GM23248 (cell line): Measurements from ENCODE around the gene MYOG. TPM values are rescaled to one million over a fixed set of nuclear protein-coding genes. Genes with fewer than 3 reads are reported as not detected.
A peak's percentile ranks its signal among the peaks of the same experiment; 100 is the strongest.

ENCODE experiments used
- DNase-seq: peaks from one replicate; pipeline ENCODE4 v3.0.0-alpha.2; 2015
- H2AFZ ChIP-seq: fragments of 200-600 bp; sonication (generic); 2 replicates; pipeline ENCODE4 v1.6.1; 2016; ENCODE audit warnings: antibody characterized with exemption
- H3F3A ChIP-seq: fragments of 200-600 bp; sonication (generic); 2 replicates; pipeline ENCODE4 v1.6.1; 2016; ENCODE audit warnings: mild to moderate bottlenecking, antibody characterized with exemption, mixed run types; ENCODE audit not compliant: insufficient read depth
- H3K27ac ChIP-seq: fragments of 200-600 bp; sonication (generic); 2 replicates; pipeline ENCODE4 v1.5.1; 2016; ENCODE audit warnings: mild to moderate bottlenecking
- H3K27me3 ChIP-seq: fragments of 200-600 bp; sonication (generic); replicated peaks from 2 replicates; pipeline ENCODE4 v1.6.1; 2016; ENCODE audit warnings: mild to moderate bottlenecking; ENCODE audit not compliant: insufficient read depth
- H3K36me3 ChIP-seq: fragments of 200-600 bp; sonication (generic); 2 replicates; pipeline ENCODE4 v1.6.1; 2016; ENCODE audit warnings: low read depth, mild to moderate bottlenecking
- H3K4me1 ChIP-seq: fragments of 200-600 bp; sonication (generic); 2 replicates; pipeline ENCODE4 v1.6.1; 2016; ENCODE audit warnings: mild to moderate bottlenecking; ENCODE audit not compliant: insufficient read depth
- H3K4me2 ChIP-seq: fragments of 200-600 bp; sonication (generic); one replicate; pipeline ENCODE4 v1.6.1; 2016; ENCODE audit warnings: mild to moderate bottlenecking; ENCODE audit not compliant: unreplicated experiment
- H3K4me3 ChIP-seq: fragments of 200-600 bp; sonication (generic); 2 replicates; pipeline ENCODE4 v1.5.1; 2016; ENCODE audit warnings: mild to moderate bottlenecking
- H3K79me2 ChIP-seq: fragments of 200-600 bp; sonication (generic); 2 replicates; pipeline ENCODE4 v1.6.1; 2016; ENCODE audit warnings: mild to moderate bottlenecking; ENCODE audit not compliant: insufficient read depth
- H3K9ac ChIP-seq: fragments of 200-600 bp; sonication (generic); 2 replicates; pipeline ENCODE4 v1.6.1; 2016; ENCODE audit warnings: mild to moderate bottlenecking
- H3K9me2 ChIP-seq: fragments of 200-600 bp; sonication (generic); 2 replicates; pipeline ENCODE4 v1.6.1; 2016; ENCODE audit warnings: mixed run types, mild to moderate bottlenecking, moderate library complexity; ENCODE audit not compliant: insufficient read depth
- H3K9me3 ChIP-seq: fragments of 200-600 bp; sonication (generic); one replicate; pipeline ENCODE4 v1.6.1; 2017; ENCODE audit warnings: low read depth
- H4K20me1 ChIP-seq: fragments of 200-600 bp; sonication (generic); 2 replicates; pipeline ENCODE4 v1.6.0; 2016; ENCODE audit not compliant: insufficient read depth
- EZH2 ChIP-seq: fragments of 200-600 bp; sonication (generic); IDR thresholded peaks from 2 replicates; pipeline ENCODE4 v1.6.1; 2018; ENCODE audit warnings: antibody characterized with exemption, mild to moderate bottlenecking; ENCODE audit not compliant: insufficient read depth, poor library complexity, severe bottlenecking
- EZH2phosphoT487 ChIP-seq: fragments of 200-600 bp; sonication (generic); IDR thresholded peaks from 2 replicates; pipeline ENCODE4 v1.6.1; 2018; ENCODE audit warnings: antibody characterized with exemption, moderate library complexity, mild to moderate bottlenecking, low read depth; ENCODE audit not compliant: insufficient read depth
- WGBS, 2 experiments: methylation state at CpG; one replicate each; pipeline ENCODE4 v1.1.6; 2015 to 2017; ENCODE audit warnings: low lambda C conversion rate in 2 of 2, low coverage in 1 of 2; ENCODE audit errors: missing lambda C conversion rate in 2 of 2; 5-methylcytosine and 5-hydroxymethylcytosine counted together
- in situ Hi-C: fragments of 300-500 bp; cut with MboI; formaldehyde crosslinking; loops from 2 replicates; pipeline ENCODE4 v1.15.0; 2020
- polyA plus RNA-seq: library from polyadenylated mRNA; unstranded; fragments of >200 nt; fragmentation: Nextera tagmentation; extraction: Ambion mirVana; gene quantifications from 2 replicates; pipeline ENCODE4 v1.2.1, GENCODE V29; 2016
- total RNA-seq: library from RNA; depleted of rRNA; stranded (reverse); fragments of >200 nt; shearing (Covaris generic); gene quantifications from 2 replicates; pipeline ENCODE4 v1.2.3, GENCODE V29; 2014

Gene MYOG
- total and polyA plus RNA-seq, 2 experiments from 2014 or later, result not detected

GRCh38 chr1:203098445-203098844 is 12.6 kb upstream of the MYOG start:
- Histone ChIP-seq H3K4me3 (no peak overlapping the region), H3K9me3 (no peaks in the 10 kb centered on the region), H4K20me1 (no peaks in the 10 kb centered on the region), H2AFZ (no peak overlapping the region), H3K4me2 (no peak overlapping the region), H3K36me3 (no peaks in the 10 kb centered on the region), H3K9ac (no peak overlapping the region), H3K27ac (no peak overlapping the region), H3K9me2 (no peaks in the 10 kb centered on the region), H3K79me2 (no peaks in the 10 kb centered on the region), H3K27me3 (peaks cover 16% of the 10 kb centered on the region; the same call in 1 of the 2 replicates), H3F3A (no peaks in the 10 kb centered on the region), H3K4me1 (no peaks in the 10 kb centered on the region)
- DNase-seq, result no peak
- WGBS, 2 experiments, result 50 to 64% methylated on average over 1 of the region's 1 CpG
- in situ Hi-C loops, result no loop called here
- no peak for TF ChIP-seq EZH2phosphoT487
- no peak for TF ChIP-seq EZH2

DNA sequence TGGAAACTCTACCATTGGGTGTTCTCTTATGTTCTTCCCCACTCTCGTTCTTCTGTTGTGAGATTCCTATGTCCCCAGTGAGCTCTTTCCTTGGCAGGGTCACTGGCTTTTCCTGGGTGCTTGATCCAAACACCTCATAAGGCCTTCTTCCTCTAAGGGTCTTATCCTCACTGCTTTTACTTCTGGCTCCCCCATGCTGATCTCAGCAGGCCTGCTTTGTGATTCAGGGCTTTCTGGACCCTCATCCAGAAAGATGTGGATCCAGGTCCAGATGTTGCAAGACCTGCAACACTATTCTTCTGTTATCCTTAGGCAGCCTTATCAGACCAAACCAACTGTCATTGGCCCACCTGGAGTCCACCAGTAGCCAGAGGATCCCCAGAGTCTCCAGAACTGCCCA is 11.2 kb upstream of the MYOG start:
- no peak overlapping the region for H3K27ac ChIP-seq
- no peaks in the 10 kb centered on the region for H3K4me1 ChIP-seq
- H3F3A ChIP-seq, result no peaks in the 10 kb centered on the region
- 8 to 13% methylated on average over 1 of the region's 1 CpG for WGBS, 2 experiments
- H3K9me2 ChIP-seq, result no peaks in the 10 kb centered on the region
- H3K9ac ChIP-seq, result no peak overlapping the region
- TF ChIP-seq EZH2phosphoT487 (no peak), EZH2 (no peak)
- H4K20me1 ChIP-seq, result no peaks in the 10 kb centered on the region
- H3K27me3 ChIP-seq, result peaks cover 17% of the 10 kb centered on the region
- DNase-seq, result no peak
- H3K9me3 ChIP-seq, result no peaks in the 10 kb centered on the region
- H3K4me2 ChIP-seq, result no peak overlapping the region
- no peak overlapping the region for H2AFZ ChIP-seq
- H3K79me2 ChIP-seq, result no peaks in the 10 kb centered on the region
- H3K4me3 ChIP-seq, result no peak overlapping the region
- H3K36me3 ChIP-seq, result no peaks in the 10 kb centered on the region
- in situ Hi-C loops, result no loop called here

GRCh38 chr1:203096566-203096965 is 10.8 kb upstream of the MYOG start:
- Histone ChIP-seq H3K9me2 (no peaks in the 10 kb centered on the region), H3K4me3 (no peak overlapping the region), H3K79me2 (no peaks in the 10 kb centered on the region), H3K27ac (no peak overlapping the region), H3K36me3 (no peaks in the 10 kb centered on the region), H4K20me1 (no peaks in the 10 kb centered on the region), H3K27me3 (peaks cover 13% of the 10 kb centered on the region), H2AFZ (no peak overlapping the region), H3K4me2 (no peak overlapping the region), H3K9ac (no peak overlapping the region), H3K4me1 (no peaks in the 10 kb centered on the region), H3F3A (no peaks in the 10 kb centered on the region), H3K9me3 (no peaks in the 10 kb centered on the region)
- in situ Hi-C loops, result no loop called here
- no peak for TF ChIP-seq EZH2
- TF ChIP-seq EZH2phosphoT487, result no peak
- no peak for DNase-seq

DNA sequence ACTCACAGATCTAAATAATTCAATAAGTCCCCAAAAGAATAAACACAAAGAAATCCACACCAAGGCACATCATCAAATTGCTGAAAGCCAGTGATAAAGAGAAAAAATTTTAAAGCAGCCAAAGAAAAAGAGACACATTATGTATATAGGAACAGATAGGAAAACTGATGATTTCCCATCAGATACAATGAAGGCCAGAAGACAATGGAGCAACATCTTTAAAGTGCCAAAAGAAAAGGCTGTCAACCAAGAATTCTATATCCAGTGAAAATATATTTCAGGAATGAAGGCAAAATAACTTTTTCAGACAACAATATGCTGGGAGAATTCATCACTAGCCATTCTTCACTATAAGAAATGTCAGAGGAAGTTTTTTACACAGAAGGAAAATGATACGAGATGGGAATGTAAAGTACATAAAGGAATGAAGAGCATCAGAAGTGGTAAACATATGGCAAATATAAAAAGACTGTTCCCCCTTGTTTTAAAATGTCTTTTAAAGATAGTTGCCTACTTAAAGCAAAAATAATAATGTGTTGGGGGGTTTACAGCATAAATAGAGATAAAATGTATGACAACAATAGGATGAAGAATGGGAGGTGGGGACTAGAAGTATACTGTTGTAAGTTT is 9.4 kb upstream of the MYOG start:
- Histone ChIP-seq H3K9me3 (no peaks in the 10 kb centered on the region), H3K4me2 (no peak overlapping the region), H3F3A (no peaks in the 10 kb centered on the region), H3K79me2 (no peaks in the 10 kb centered on the region), H3K4me3 (no peak overlapping the region), H3K9me2 (no peaks in the 10 kb centered on the region), H3K4me1 (no peaks in the 10 kb centered on the region), H2AFZ (no peak overlapping the region), H3K27ac (no peak overlapping the region), H4K20me1 (no peaks in the 10 kb centered on the region), H3K9ac (no peak overlapping the region), H3K36me3 (no peaks in the 10 kb centered on the region), H3K27me3 (peaks cover 9% of the 10 kb centered on the region)
- no peak for DNase-seq
- no peak for TF ChIP-seq EZH2
- TF ChIP-seq EZH2phosphoT487, result no peak
- in situ Hi-C loops, result no loop called here
- 55 to 74% methylated on average over 1 of the region's 1 CpG for WGBS, 2 experiments

DNA sequence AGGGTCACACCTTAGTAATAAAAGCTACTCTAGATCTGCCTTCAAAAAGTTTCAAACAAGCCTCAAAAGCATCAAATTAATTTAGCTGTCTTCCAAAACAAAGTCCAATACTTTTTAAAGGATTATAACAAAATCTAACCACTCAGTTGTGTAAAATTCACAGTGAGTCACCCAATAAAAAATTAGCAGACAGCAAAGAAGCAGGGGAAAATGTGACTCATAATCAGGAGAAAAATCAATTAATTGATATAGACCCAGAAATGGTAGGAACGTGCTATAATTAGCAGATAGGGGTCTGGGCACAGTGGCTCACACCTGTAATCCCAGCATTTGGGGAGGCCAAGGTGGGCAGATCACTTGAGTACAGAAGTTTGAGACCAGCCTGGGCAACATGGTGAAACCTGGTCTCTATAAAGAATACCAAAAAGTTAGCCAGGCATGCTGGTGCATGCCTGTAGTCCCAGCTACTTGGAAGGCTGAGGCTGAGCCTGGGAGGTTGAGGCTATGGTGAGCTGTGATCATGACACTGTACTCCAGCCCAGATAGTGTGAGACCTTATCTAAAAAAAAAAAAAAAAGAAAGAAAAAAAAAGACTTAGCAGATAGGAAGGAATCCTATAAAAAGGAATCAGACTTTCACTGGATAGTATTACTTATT is 8.1 kb upstream of the MYOG start:
- DNase-seq, result peak; percentile 37
- in situ Hi-C loops, result no loop called here
- Histone ChIP-seq H2AFZ (no peak overlapping the region), H3K36me3 (no peaks in the 10 kb centered on the region), H3K4me1 (no peaks in the 10 kb centered on the region), H3K27me3 (peaks cover 8% of the 10 kb centered on the region; the same call in 1 of the 2 replicates), H3K9me3 (no peaks in the 10 kb centered on the region), H3K4me2 (no peak overlapping the region), H3K9ac (no peak overlapping the region), H3K9me2 (no peaks in the 10 kb centered on the region), H3K79me2 (no peaks in the 10 kb centered on the region), H3K4me3 (no peak overlapping the region), H4K20me1 (no peaks in the 10 kb centered on the region), H3F3A (no peaks in the 10 kb centered on the region), H3K27ac (no peak overlapping the region)
- 88 to 95% methylated on average over 1 of the region's 1 CpG for WGBS, 2 experiments
- TF ChIP-seq EZH2phosphoT487 (no peak), EZH2 (no peak)
